Measurements from ENCODE around the gene MEIS2. TPM values are rescaled to one million over a fixed set of nuclear protein-coding genes. Genes with fewer than 3 reads are reported as not detected.
A peak's percentile ranks its signal among the peaks of the same experiment; 100 is the strongest.

MEIS2 gene
- total and polyA plus RNA-seq, 2 donors (not counting 3 experiments of a cell fraction or from before 2014, with no cell fraction given): 22.5 to 26.2 TPM

DNA sequence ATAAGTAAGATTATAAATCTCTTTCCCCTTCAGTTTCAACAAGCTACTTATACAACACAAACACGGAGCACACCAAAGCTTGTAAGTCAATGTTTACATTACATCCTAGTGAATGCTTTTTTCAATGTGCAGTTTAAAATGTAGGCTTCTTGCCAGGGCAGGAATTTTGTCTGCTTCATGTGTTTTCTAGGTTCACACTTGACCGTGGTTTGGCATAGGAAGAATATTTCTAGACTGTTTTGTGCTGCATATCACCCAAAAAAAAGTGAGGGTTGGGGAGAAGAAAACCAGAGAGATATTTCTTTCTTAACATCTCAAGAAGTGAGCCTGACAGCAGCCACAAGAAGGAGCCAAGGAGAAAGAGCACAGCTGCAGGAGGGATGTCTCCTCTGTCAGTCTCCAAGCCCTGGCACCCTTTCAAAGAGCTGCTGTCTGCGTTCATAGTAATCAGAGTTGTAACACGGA, 255.8 kb downstream of the MEIS2 start:
- dilution Hi-C loops (cut with MboI; ENCODE audit: extremely low pct_ligation_motif_present, low sequenced_read_pairs): no loop called here
- POLR2A ChIA-PET: no interaction called here
- Histone ChIP-seq H4K20me1 (replicated peaks; ENCODE audit: control insufficient read depth, extremely low read depth, insufficient read depth, low read length) (peaks cover 3% of the 10 kb centered on the region), H3K9me3 (replicated peaks; ENCODE audit: control insufficient read depth, insufficient read depth, low read length) (no peaks in the 10 kb centered on the region), H2AFZ (ENCODE audit: low read depth, low read length) (no peak overlapping the region), H3K27ac (ENCODE audit: insufficient read depth, low read depth, low read length) (no peak overlapping the region), H3K79me2 (ENCODE audit: control insufficient read depth, insufficient read depth, low read length) (no peaks in the 10 kb centered on the region), H3K27me3 (ENCODE audit: control insufficient read depth in 2 of 2, insufficient read depth in 2 of 2, low read length in 2 of 2) (peaks cover 17 to 36% of the 10 kb centered on the region in 2 experiments), H3K36me3 (ENCODE audit: control insufficient read depth in 2 of 2, extremely low read depth in 1 of 2, insufficient read depth in 2 of 2, low read length in 2 of 2) (no peaks in the 10 kb centered on the region), H3K9ac (replicated peaks; ENCODE audit: extremely low read depth, insufficient read depth, low read length) (no peak overlapping the region), H3K4me3 (replicated peaks in 1 of 3; ENCODE audit: insufficient read depth in 1 of 3, low read depth in 1 of 3, low read length in 3 of 3) (no peak overlapping the region), H3K9me1 (replicated peaks; ENCODE audit: control insufficient read depth, extremely low read depth, insufficient read depth, low read length) (no peaks in the 10 kb centered on the region), H3K4me2 (ENCODE audit: insufficient read depth, low read length) (no peak overlapping the region), H3K4me1 (ENCODE audit: control insufficient read depth, extremely low read depth, insufficient read depth, low read length) (no peaks in the 10 kb centered on the region)
- TF ChIP-seq MYC (IDR thresholded peaks at IDR 0.05; ENCODE audit: low read depth, low read length): no peak
- no peak for TF ChIP-seq FOS (IDR thresholded peaks at IDR 0.05; ENCODE audit: borderline replicate concordance, insufficient read depth, low read length)
- no peak for TF ChIP-seq GATA2 (IDR thresholded peaks at IDR 0.05; ENCODE audit: insufficient read depth, insufficient read length, low read depth, low read length)
- TF ChIP-seq, protein P1, sequence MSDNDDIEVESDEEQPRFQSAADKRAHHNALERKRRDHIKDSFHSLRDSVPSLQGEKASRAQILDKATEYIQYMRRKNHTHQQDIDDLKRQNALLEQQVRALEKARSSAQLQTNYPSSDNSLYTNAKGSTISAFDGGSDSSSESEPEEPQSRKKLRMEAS (IDR thresholded peaks at IDR 0.05; ENCODE audit: insufficient read depth, insufficient read length): no peak
- TF ChIP-seq, protein P2, sequence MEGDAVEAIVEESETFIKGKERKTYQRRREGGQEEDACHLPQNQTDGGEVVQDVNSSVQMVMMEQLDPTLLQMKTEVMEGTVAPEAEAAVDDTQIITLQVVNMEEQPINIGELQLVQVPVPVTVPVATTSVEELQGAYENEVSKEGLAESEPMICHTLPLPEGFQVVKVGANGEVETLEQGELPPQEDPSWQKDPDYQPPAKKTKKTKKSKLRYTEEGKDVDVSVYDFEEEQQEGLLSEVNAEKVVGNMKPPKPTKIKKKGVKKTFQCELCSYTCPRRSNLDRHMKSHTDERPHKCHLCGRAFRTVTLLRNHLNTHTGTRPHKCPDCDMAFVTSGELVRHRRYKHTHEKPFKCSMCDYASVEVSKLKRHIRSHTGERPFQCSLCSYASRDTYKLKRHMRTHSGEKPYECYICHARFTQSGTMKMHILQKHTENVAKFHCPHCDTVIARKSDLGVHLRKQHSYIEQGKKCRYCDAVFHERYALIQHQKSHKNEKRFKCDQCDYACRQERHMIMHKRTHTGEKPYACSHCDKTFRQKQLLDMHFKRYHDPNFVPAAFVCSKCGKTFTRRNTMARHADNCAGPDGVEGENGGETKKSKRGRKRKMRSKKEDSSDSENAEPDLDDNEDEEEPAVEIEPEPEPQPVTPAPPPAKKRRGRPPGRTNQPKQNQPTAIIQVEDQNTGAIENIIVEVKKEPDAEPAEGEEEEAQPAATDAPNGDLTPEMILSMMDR (IDR thresholded peaks at IDR 0.05; ENCODE audit: extremely low read depth in 1 of 2, insufficient read depth in 1 of 2, low read depth in 1 of 2, low read length in 2 of 2): no peak
- TF ChIP-seq JUN (IDR thresholded peaks at IDR 0.05; ENCODE audit: borderline replicate concordance, insufficient read depth, insufficient read length, low read depth): no peak
- TF ChIP-seq POLR2A (IDR thresholded peaks at IDR 0.05; ENCODE audit: low read depth, low read length): no peak
- TF ChIP-seq POLR2AphosphoS5 (IDR thresholded peaks at IDR 0.05; ENCODE audit: insufficient read depth, low read depth, low read length): no peak
- no peak for TF ChIP-seq EZH2 (IDR thresholded peaks at IDR 0.05; ENCODE audit: borderline replicate concordance, low read depth, low read length, severe bottlenecking)
- FAIRE-seq (no peak), DNase-seq (ENCODE audit: low read depth, low spot score) (peak; percentile 3)
- CTCF ChIA-PET: interaction anchor here (1.3 kb wide), 1 partner anchor 39 kb away, joined by 3 read pairs; no protein-coding TSS in a partner anchor
- intact Hi-C loops (cut with micrococcal nuclease): no loop called here
- BruUV-seq (replicated peaks): no TSS peak
